Activated T-helper 2 cell treated with anti-CD3 and anti-CD28 coated beads, Interferon-gamma antibody, Interleukin-2, Interleukin-4, amounts not matched to agents 10 μg/mL and 5 μg/mL and 100 μg/mL, durations not matched to agents 14 hours and 24 hours and 36 hours (primary cell): ENCODE results near the gene SYK. TPM values are rescaled to one million over a fixed set of nuclear protein-coding genes. Genes with fewer than 3 reads are reported as not detected.
"Not testable (repeated sequence)": the region's sequence is repeated elsewhere in the genome, so short reads cannot be mapped to it uniquely, and the experiment has no call there.

Source experiments
- DNase-seq: peaks from one replicate; pipeline ENCODE4 v3.0.0; 2021; ENCODE audit warnings: low spot score
- H3K27ac Mint-ChIP-seq: one replicate; pipeline ENCODE4 v1.8.0; 2021; ENCODE audit warnings: mixed read lengths
- H3K27me3 Mint-ChIP-seq: one replicate; pipeline ENCODE4 v1.8.0; 2021; ENCODE audit warnings: low read depth, mixed read lengths
- H3K36me3 Mint-ChIP-seq: one replicate; pipeline ENCODE4 v1.8.0; 2021; ENCODE audit warnings: low read depth, mixed read lengths
- H3K4me1 Mint-ChIP-seq: one replicate; pipeline ENCODE4 v1.8.0; 2021; ENCODE audit warnings: low read depth, mixed read lengths
- H3K4me3 Mint-ChIP-seq: one replicate; pipeline ENCODE4 v1.8.0; 2021; ENCODE audit warnings: low read depth, mild to moderate bottlenecking, moderate library complexity, mixed read lengths
- H3K9me3 Mint-ChIP-seq: one replicate; pipeline ENCODE4 v1.8.0; 2021; ENCODE audit warnings: mixed read lengths
- intact Hi-C: fragments of 100-400 bp; cut with micrococcal nuclease; formaldehyde crosslinking; loops from one replicate; pipeline ENCODE4 v1.15.1; 2023
- total RNA-seq: library from RNA; stranded (reverse); gene quantifications from 2 replicates; pipeline ENCODE4 v1.2.3, GENCODE V29; 2022

The SYK gene
- total RNA-seq, 1 donor from 2014 or later = 0.80 TPM

DNA sequence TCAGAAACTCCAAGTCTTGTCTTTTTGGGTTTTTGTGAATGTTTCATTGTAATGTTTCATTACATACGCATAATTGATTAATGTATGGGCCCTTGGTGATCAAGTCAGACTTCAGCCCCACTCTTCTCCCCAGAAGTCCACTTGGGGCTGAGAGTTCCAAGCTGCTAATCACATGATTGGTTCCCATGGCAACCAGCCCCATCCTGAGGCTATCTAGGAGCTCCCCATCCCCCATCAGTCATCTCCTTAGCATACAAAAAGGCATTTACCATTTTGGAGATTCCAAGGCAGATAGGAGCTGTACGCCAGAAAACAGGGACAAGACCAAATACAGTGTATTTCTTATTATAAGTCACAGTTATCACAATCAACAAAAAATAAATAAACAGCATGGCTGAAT lies 22.9 kb upstream of the SYK start:
- no peaks in the 10 kb centered on the region for H3K36me3 Mint-ChIP-seq
- no peak for DNase-seq
- intact Hi-C loops = no loop called here

DNA sequence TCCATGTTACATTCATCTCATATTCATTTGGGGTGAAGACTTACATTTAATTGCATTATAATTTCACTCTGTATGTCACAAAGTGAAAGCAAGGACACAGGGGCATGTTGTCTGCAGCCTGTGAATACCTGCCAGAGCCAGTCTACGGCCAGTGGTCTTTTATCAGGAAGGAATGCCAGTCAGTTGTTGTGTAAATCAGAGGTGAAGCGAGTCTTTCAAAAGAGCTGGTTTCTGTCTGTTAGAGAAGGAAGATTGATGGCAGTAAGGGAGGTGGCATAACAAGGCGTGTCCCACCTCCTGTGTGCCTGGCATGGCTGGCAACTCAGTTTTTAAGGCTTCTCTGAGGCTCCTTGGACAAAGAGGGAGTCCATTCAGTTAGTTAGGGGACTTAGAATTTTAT lies 18.1 kb upstream of the SYK start:
- Mint-ChIP-seq H3K36me3 (no peaks in the 10 kb centered on the region), H3K27ac (no peak overlapping the region), H3K4me3 (no peak overlapping the region), H3K27me3 (peaks cover 13% of the 10 kb centered on the region), H3K4me1 (no peaks in the 10 kb centered on the region), H3K9me3 (no peaks in the 10 kb centered on the region)
- intact Hi-C loops = no loop called here
- DNase-seq = no peak

More for the DNA sequence above, 22.9 kb upstream of the SYK start:
- Mint-ChIP-seq H3K27ac (no peak overlapping the region), H3K9me3 (no peaks in the 10 kb centered on the region), H3K4me3 (no peak overlapping the region), H3K27me3 (peaks cover 8% of the 10 kb centered on the region), H3K4me1 (no peaks in the 10 kb centered on the region)

DNA sequence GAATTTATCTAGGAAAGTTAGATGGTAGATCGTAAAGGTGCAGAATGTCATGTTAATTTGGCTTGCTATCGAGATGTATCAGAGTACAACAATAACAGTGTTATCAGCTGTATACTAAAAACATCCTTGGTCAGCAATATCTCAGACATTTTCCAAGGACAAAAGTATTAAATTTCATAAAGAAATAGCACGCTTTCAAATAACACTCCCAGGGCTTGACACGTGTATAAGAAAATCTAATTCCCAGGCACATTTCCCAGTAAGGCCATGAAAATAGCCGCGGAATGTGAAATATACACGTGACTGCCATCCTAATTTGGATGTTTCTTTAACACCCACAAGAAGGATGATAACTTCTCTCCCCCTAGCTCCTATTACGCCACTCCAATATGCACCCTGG lies 17.7 kb upstream of the SYK start:
- H3K27me3 Mint-ChIP-seq = peaks cover 17% of the 10 kb centered on the region
- DNase-seq = no peak
- intact Hi-C loops = no loop called here
- no peak overlapping the region for H3K27ac Mint-ChIP-seq
- H3K4me3 Mint-ChIP-seq = no peak overlapping the region
- no peaks in the 10 kb centered on the region for H3K9me3 Mint-ChIP-seq
- H3K4me1 Mint-ChIP-seq = no peaks in the 10 kb centered on the region
- no peaks in the 10 kb centered on the region for H3K36me3 Mint-ChIP-seq

GRCh38 chr9:90787771-90788460 lies 13.7 kb upstream of the SYK start:
- peaks cover 22% of the 10 kb centered on the region for H3K27me3 Mint-ChIP-seq
- no peak overlapping the region for H3K27ac Mint-ChIP-seq
- no peaks in the 10 kb centered on the region for H3K4me1 Mint-ChIP-seq
- H3K9me3 Mint-ChIP-seq = no peaks in the 10 kb centered on the region
- intact Hi-C loops = no loop called here
- no peaks in the 10 kb centered on the region for H3K36me3 Mint-ChIP-seq
- no peak overlapping the region for H3K4me3 Mint-ChIP-seq
- DNase-seq = no peak

DNA sequence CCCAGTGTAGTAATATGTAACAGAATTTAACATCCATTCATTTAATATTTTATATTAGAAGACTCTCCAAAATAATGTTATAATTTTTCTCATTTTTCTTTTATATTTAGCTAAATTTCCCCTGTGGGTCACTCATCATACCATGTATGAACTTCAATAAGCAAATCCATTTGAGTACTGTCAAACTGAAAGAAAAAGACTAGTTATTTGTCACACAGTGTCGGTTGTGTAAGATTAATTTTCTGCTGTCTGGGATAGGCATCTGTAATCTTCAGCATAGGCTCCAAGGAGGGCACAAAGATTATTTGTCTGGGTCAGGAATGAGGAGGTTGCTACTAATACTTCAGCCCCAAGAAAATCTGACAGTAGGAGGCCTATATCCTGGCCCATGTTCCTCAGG lies 13.1 kb upstream of the SYK start:
- H3K4me3 Mint-ChIP-seq, H3K4me1 Mint-ChIP-seq, DNase-seq, H3K36me3 Mint-ChIP-seq, intact Hi-C loops, H3K9me3 Mint-ChIP-seq, H3K27ac Mint-ChIP-seq: not testable (repeated sequence)
- H3K27me3 Mint-ChIP-seq = peaks cover 19% of the 10 kb centered on the region

- intact Hi-C loops = no loop called here
- no peaks in the 10 kb centered on the region for H3K36me3 Mint-ChIP-seq
- H3K4me1 Mint-ChIP-seq = no peaks in the 10 kb centered on the region
- H3K27ac Mint-ChIP-seq = no peak overlapping the region
- DNase-seq = no peak
- H3K9me3 Mint-ChIP-seq = peaks cover 3% of the 10 kb centered on the region
- no peak overlapping the region for H3K4me3 Mint-ChIP-seq
- H3K27me3 Mint-ChIP-seq = peaks cover 22% of the 10 kb centered on the region
Observed at GRCh38 chr9:90789408-90789807, 12.2 kb upstream of the SYK start.

- Mint-ChIP-seq H3K4me1 (no peaks in the 10 kb centered on the region), H3K36me3 (no peaks in the 10 kb centered on the region), H3K27ac (no peak overlapping the region), H3K4me3 (no peak overlapping the region), H3K27me3 (peaks cover 22% of the 10 kb centered on the region), H3K9me3 (peaks cover 3% of the 10 kb centered on the region)
- no peak for DNase-seq
- intact Hi-C loops = no loop called here
Observed at GRCh38 chr9:90789862-90790261, 11.8 kb upstream of the SYK start.

- not testable (repeated sequence) for H3K4me1 Mint-ChIP-seq
Observed at GRCh38 chr9:90793024-90793423, 8.6 kb upstream of the SYK start.

DNA sequence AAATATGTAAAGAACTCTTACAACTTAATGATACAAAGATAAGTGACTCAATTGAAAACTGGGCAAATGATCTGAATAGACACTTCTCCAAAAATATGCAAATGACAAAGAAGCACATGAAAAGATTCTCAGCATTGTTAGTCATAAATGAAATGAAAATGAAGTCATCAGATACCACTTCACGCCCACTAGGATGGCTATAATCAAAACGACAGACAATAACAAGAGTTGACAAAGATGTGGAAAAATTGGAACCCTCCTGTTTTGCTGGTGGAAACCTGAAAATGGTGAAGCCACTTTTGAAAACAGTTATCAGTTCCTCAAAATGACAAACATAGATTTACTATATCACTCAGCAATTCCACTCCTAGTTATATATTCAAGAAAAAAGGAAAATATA lies 7.9 kb upstream of the SYK start:
- no peak for DNase-seq
- no peaks in the 10 kb centered on the region for H3K36me3 Mint-ChIP-seq
- intact Hi-C loops = no loop called here
- peaks cover 3% of the 10 kb centered on the region for H3K9me3 Mint-ChIP-seq
- H3K27ac Mint-ChIP-seq = no peak overlapping the region
- H3K4me1 Mint-ChIP-seq = no peaks in the 10 kb centered on the region
- H3K27me3 Mint-ChIP-seq = peaks cover 26% of the 10 kb centered on the region
- no peak overlapping the region for H3K4me3 Mint-ChIP-seq

More at GRCh38 chr9:90793024-90793423, 8.6 kb upstream of the SYK start:
- H3K9me3 Mint-ChIP-seq, H3K4me3 Mint-ChIP-seq, intact Hi-C loops, H3K27ac Mint-ChIP-seq, H3K36me3 Mint-ChIP-seq, DNase-seq: not testable (repeated sequence)
- peaks cover 25% of the 10 kb centered on the region for H3K27me3 Mint-ChIP-seq

GRCh38 chr9:90795084-90795483 lies 6.5 kb upstream of the SYK start:
- no peaks in the 10 kb centered on the region for H3K36me3 Mint-ChIP-seq
- H3K27ac Mint-ChIP-seq = no peak overlapping the region
- intact Hi-C loops = no loop called here
- peaks cover 3% of the 10 kb centered on the region for H3K9me3 Mint-ChIP-seq
- peaks cover 33% of the 10 kb centered on the region for H3K27me3 Mint-ChIP-seq
- H3K4me3 Mint-ChIP-seq = no peak overlapping the region
- no peak for DNase-seq
- H3K4me1 Mint-ChIP-seq = no peaks in the 10 kb centered on the region

- no peak for DNase-seq
- no peak overlapping the region for H3K27ac Mint-ChIP-seq
- H3K36me3 Mint-ChIP-seq = no peaks in the 10 kb centered on the region
- no peak overlapping the region for H3K4me3 Mint-ChIP-seq
- H3K9me3 Mint-ChIP-seq = peaks cover 3% of the 10 kb centered on the region
- intact Hi-C loops = no loop called here
- peaks cover 38% of the 10 kb centered on the region for H3K27me3 Mint-ChIP-seq
- H3K4me1 Mint-ChIP-seq = no peaks in the 10 kb centered on the region
Observed at GRCh38 chr9:90795871-90796317, 5.7 kb upstream of the SYK start.

GRCh38 chr9:90799271-90799852 lies 2.3 kb upstream of the SYK start:
- DNase-seq = no peak
- H3K9me3 Mint-ChIP-seq = no peaks in the 10 kb centered on the region
- peaks cover 61% of the 10 kb centered on the region for H3K27me3 Mint-ChIP-seq
- H3K4me1 Mint-ChIP-seq = peaks cover 1% of the 10 kb centered on the region
- intact Hi-C loops = no loop called here
- H3K27ac Mint-ChIP-seq = no peak overlapping the region
- no peak overlapping the region for H3K4me3 Mint-ChIP-seq
- no peaks in the 10 kb centered on the region for H3K36me3 Mint-ChIP-seq

GRCh38 chr9:90801973-90802322 lies 329 bp downstream of the SYK start:
- Mint-ChIP-seq H3K4me1 (peaks cover 1% of the 10 kb centered on the region), H3K36me3 (no peaks in the 10 kb centered on the region), H3K27ac (no peak overlapping the region), H3K4me3 (peak overlapping the region; percentile 43), H3K27me3 (peaks cover 77% of the 10 kb centered on the region), H3K9me3 (no peaks in the 10 kb centered on the region)
- intact Hi-C loops = no loop called here
- DNase-seq = no peak
